ENCODE data around the gene SLC36A3.

- TF ChIP-seq CTCF (IDR thresholded peaks at IDR 0.05) (no peak), POLR2A (IDR thresholded peaks at IDR 0.05) (no peak)
Measured at GRCh38 chr5:151243564-151243963, 60.0 kb downstream of the SLC36A3 start.
